Body of pancreas (tissue), 4 donors: ENCODE results near the gene SOX5. TPM values are rescaled to one million over a fixed set of nuclear protein-coding genes. Genes with fewer than 3 reads are reported as not detected.

Experiments used
- ATAC-seq: fragments of 150-250 bp; one replicate; pipeline ENCODE4 v1.9.1; 2016
- DNase-seq, 4 donors: peaks; one replicate each; pipeline ENCODE4 v3.0.0-alpha.2; 2019
- H3K27ac ChIP-seq, 4 donors: fragments of 200-600 bp; sonication (generic); 1 replicate in 3 of 4; 2 replicates in 1 of 4; pipeline versions ENCODE4 v1.5.1 to v1.6.1; 2016 to 2019; ENCODE audit warnings: mild to moderate bottlenecking in 1 of 4, mixed read lengths in 1 of 4, moderate library complexity in 1 of 4
- H3K27me3 ChIP-seq, 2 donors: fragments of 200-600 bp; sonication (generic); one replicate each; pipeline ENCODE4 v1.6.0; 2016; ENCODE audit warnings: mild to moderate bottlenecking in 1 of 2
- H3K36me3 ChIP-seq, 2 donors: fragments of 200-600 bp; sonication (generic); replicated peaks in 1 of 2; 2 replicates each; pipeline ENCODE4 v1.5.1; 2016; ENCODE audit warnings: low read depth in 2 of 2; ENCODE audit not compliant: insufficient read depth in 1 of 2
- H3K4me1 ChIP-seq: fragments of 200-600 bp; sonication (generic); one replicate; pipeline ENCODE4 v1.6.0; 2016
- H3K4me3 ChIP-seq, 2 donors: fragments of 200-600 bp; sonication (generic); 1 replicate in 1 of 2; 2 replicates in 1 of 2; pipeline ENCODE4 v1.5.1; 2016 to 2019
- H3K9me3 ChIP-seq, 3 donors: fragments of 200-600 bp; sonication (generic); 1 replicate in 2 of 3; 2 replicates in 1 of 3; pipeline ENCODE4 v1.5.1; 2016
- POLR2A ChIP-seq, 3 donors: fragments of 450-650 bp; IDR thresholded peaks; one replicate each; pipeline ENCODE4 v1.6.1; 2016; ENCODE audit warnings: antibody characterized with exemption in 3 of 3, mild to moderate bottlenecking in 2 of 3
- WGBS, 2 donors: methylation state at CpG; one replicate each; pipeline ENCODE4 v1.1.5; 2017; 5-methylcytosine and 5-hydroxymethylcytosine counted together
- intact Hi-C: fragments of 100-400 bp; cut with DNase I; formaldehyde crosslinking; loops from one replicate; pipeline ENCODE4 v1.15.1; 2023
- total RNA-seq, 2 donors: library from RNA; depleted of rRNA; stranded (reverse); fragments of >200 nt; gene quantifications; one replicate each; pipeline ENCODE4 v1.1.0, GENCODE V29; 2016
- TF ChIP-seq, protein P1 (sequence below), 7 experiments: fragments of 450-650 bp in 4 of 7; fragments of 200-600 bp in 3 of 7; sonication (generic) in 3 of 7; IDR thresholded peaks; one replicate each; pipeline ENCODE4 v1.5.1; 2016 to 2019; ENCODE audit warnings: antibody characterized with exemption in 7 of 7

The SOX5 gene
- total RNA-seq, 2 donors from 2014 or later: 3.0 to 10.4 TPM

DNA sequence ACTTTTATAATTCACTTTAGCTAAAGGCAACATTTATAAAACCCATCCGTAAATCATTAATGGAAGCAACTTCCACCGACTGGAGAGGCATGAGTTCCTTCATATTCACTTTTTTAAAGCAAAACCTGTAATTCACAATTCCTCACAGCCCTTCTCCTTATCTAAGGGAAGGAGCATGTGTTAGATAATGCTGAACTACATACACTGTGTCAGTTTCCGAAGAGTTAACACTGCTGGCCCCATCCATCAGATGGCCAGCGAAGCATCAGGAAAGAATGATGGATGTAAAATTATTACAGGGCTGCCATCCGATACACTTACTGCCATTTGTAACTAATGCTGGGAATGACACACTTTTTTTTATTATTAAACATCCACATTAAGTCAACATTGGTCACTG is 392.8 kb downstream of the SOX5 start:
- Histone ChIP-seq H3K4me1 (no peaks in the 10 kb centered on the region), H3K4me3 (no peak overlapping the region), H3K27me3 (no peaks in the 10 kb centered on the region), H3K27ac (no peak overlapping the region), H3K9me3 (no peaks in the 10 kb centered on the region), H3K36me3 (no peaks in the 10 kb centered on the region)
- WGBS, 2 donors: 60 to 62% methylated on average over 5 of the region's 5 CpGs
- ATAC-seq (no peak), DNase-seq (no peak)
- intact Hi-C loops: no loop called here
- TF ChIP-seq, protein P1, sequence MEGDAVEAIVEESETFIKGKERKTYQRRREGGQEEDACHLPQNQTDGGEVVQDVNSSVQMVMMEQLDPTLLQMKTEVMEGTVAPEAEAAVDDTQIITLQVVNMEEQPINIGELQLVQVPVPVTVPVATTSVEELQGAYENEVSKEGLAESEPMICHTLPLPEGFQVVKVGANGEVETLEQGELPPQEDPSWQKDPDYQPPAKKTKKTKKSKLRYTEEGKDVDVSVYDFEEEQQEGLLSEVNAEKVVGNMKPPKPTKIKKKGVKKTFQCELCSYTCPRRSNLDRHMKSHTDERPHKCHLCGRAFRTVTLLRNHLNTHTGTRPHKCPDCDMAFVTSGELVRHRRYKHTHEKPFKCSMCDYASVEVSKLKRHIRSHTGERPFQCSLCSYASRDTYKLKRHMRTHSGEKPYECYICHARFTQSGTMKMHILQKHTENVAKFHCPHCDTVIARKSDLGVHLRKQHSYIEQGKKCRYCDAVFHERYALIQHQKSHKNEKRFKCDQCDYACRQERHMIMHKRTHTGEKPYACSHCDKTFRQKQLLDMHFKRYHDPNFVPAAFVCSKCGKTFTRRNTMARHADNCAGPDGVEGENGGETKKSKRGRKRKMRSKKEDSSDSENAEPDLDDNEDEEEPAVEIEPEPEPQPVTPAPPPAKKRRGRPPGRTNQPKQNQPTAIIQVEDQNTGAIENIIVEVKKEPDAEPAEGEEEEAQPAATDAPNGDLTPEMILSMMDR (IDR thresholded peaks at IDR 0.05): no peak
- no peak for TF ChIP-seq POLR2A (IDR thresholded peaks at IDR 0.05)

GRCh38 chr12:23555825-23556207 is 393.7 kb downstream of the SOX5 start:
- no peaks in the 10 kb centered on the region for H3K36me3 ChIP-seq
- H3K9me3 ChIP-seq: no peaks in the 10 kb centered on the region
- H3K27me3 ChIP-seq: no peaks in the 10 kb centered on the region
- no peak overlapping the region for H3K27ac ChIP-seq
- ATAC-seq (no peak), DNase-seq (no peak)
- WGBS, 2 donors: 16 to 31% methylated on average over 2 of the region's 2 CpGs
- H3K4me3 ChIP-seq: no peak overlapping the region
- TF ChIP-seq, protein P1 (IDR thresholded peaks at IDR 0.05): no peak
- no peak for TF ChIP-seq POLR2A (IDR thresholded peaks at IDR 0.05)
- intact Hi-C loops: no loop called here
- no peaks in the 10 kb centered on the region for H3K4me1 ChIP-seq

- Histone ChIP-seq H3K27ac (no peak overlapping the region), H3K9me3 (no peaks in the 10 kb centered on the region), H3K27me3 (no peaks in the 10 kb centered on the region), H3K36me3 (no peaks in the 10 kb centered on the region), H3K4me1 (no peaks in the 10 kb centered on the region), H3K4me3 (no peak overlapping the region)
- DNase-seq (no peak), ATAC-seq (no peak)
- 49 to 53% methylated on average over 4 of the region's 4 CpGs for WGBS, 2 donors
- intact Hi-C loops: no loop called here
- TF ChIP-seq, protein P1 (IDR thresholded peaks at IDR 0.05): no peak
- no peak for TF ChIP-seq POLR2A (IDR thresholded peaks at IDR 0.05)
These were observed 394.2 kb downstream of the SOX5 start for GRCh38 chr12:23555180-23555824.

GRCh38 chr12:23552417-23552816 is 397.1 kb downstream of the SOX5 start:
- intact Hi-C loops: no loop called here
- Histone ChIP-seq H3K9me3 (no peaks in the 10 kb centered on the region), H3K4me3 (no peak overlapping the region), H3K27me3 (no peaks in the 10 kb centered on the region), H3K27ac (no peak overlapping the region), H3K36me3 (no peaks in the 10 kb centered on the region), H3K4me1 (no peaks in the 10 kb centered on the region)
- ATAC-seq (no peak), DNase-seq (no peak)
- 53 to 69% methylated on average over 1 of the region's 1 CpG for WGBS, 2 donors
- TF ChIP-seq, protein P1 (IDR thresholded peaks at IDR 0.05): no peak
- no peak for TF ChIP-seq POLR2A (IDR thresholded peaks at IDR 0.05)

GRCh38 chr12:23550753-23551152 is 398.7 kb downstream of the SOX5 start:
- Histone ChIP-seq H3K9me3 (no peaks in the 10 kb centered on the region), H3K4me1 (no peaks in the 10 kb centered on the region), H3K27me3 (no peaks in the 10 kb centered on the region), H3K36me3 (no peaks in the 10 kb centered on the region), H3K4me3 (no peak overlapping the region), H3K27ac (no peak overlapping the region)
- 71 to 81% methylated on average over 2 of the region's 2 CpGs for WGBS, 2 donors
- ATAC-seq (no peak), DNase-seq (no peak)
- intact Hi-C loops: no loop called here
- TF ChIP-seq, protein P1 (IDR thresholded peaks at IDR 0.05): no peak
- no peak for TF ChIP-seq POLR2A (IDR thresholded peaks at IDR 0.05)
